A549 treated with Hydrocortisone at 1 μM for 4 hours (cell line): Measurements from ENCODE around the gene CFAP206. TPM values are rescaled to one million over a fixed set of nuclear protein-coding genes. Genes with fewer than 3 reads are reported as not detected.

Source experiments
- total RNA-seq: library from RNA; stranded (reverse); fragments of 200-300 nt; extraction: Qiagen RNA extraction; gene quantifications from 5 replicates; pipeline ENCODE4 v1.2.3, GENCODE V29; 2022

Gene CFAP206
- 0.06 to 0.79 TPM (median 0.47 TPM) in 5 replicates for total RNA-seq

GRCh38 chr6:87407901-87408720 is at the start of gene CFAP206:
CFAP206 (plus strand) TSS chr6:87407972; CDS start chr6:87409840, 1,868 bp downstream.

GRCh38 chr6:87472525-87473418 is 65.0 kb downstream of the CFAP206 start, which contains the start of gene SLC35A1:
SLC35A1 (plus strand) TSS chr6:87472974; CDS start chr6:87473004, 30 bp downstream.

Other genes with a start within 250 kb of the CFAP206 start
- gene SMIM8, start 85.4 kb upstream of the CFAP206 start, total RNA-seq: 2.0 to 3.7 TPM (median 3.1 TPM) in 5 replicates
- gene GJB7, start 78.7 kb upstream of the CFAP206 start, total RNA-seq: not detected in 5 replicates
- gene C6orf163, start 63.2 kb upstream of the CFAP206 start, total RNA-seq: 0.07 to 0.28 TPM (median 0.14 TPM) in 5 replicates
- gene SLC35A1, start 65.0 kb downstream of the CFAP206 start, total RNA-seq: 8.3 to 10.7 TPM (median 9.0 TPM) in 5 replicates
- gene RARS2, start 182.0 kb downstream of the CFAP206 start, total RNA-seq: 18.4 to 22.0 TPM (median 21.6 TPM) in 5 replicates
- gene ORC3, start 182.2 kb downstream of the CFAP206 start, total RNA-seq: 14.6 to 17.9 TPM (median 17.4 TPM) in 5 replicates